ENCODE results near the gene LPIN2. TPM values are rescaled to one million over a fixed set of nuclear protein-coding genes. Genes with fewer than 3 reads are reported as not detected.
"Not testable (repeated sequence)": the region's sequence is repeated elsewhere in the genome, so short reads cannot be mapped to it uniquely, and the experiment has no call there.

The LPIN2 gene
- total and polyA plus RNA-seq, 12 donors, result 1.9 to 15.9 (median 7.6) TPM

- Histone ChIP-seq H3K4me1 (peaks cover 0 to 19% (median 12%) of the 10 kb centered on the region in 9 donors), H3K9me3 (no peaks in the 10 kb centered on the region), H3K4me3 (no peak overlapping the region), H3K27ac (peak overlapping the region in 2 of 10 donors; percentile 18 to 30), H3K27me3 (no peaks in the 10 kb centered on the region), H3K36me3 (no peaks in the 10 kb centered on the region)
- DNase-seq (no peak), ATAC-seq (no peak)
- 61 to 64% methylated on average over 11 of the region's 11 CpGs for WGBS, 2 donors
- intact Hi-C loops (cut with DNase I), result no loop called here
- no peak for TF ChIP-seq CTCF (IDR thresholded peaks at IDR 0.05)
Measured at GRCh38 chr18:3027370-3027891, 14.5 kb upstream of the LPIN2 start.

- H3K4me3 ChIP-seq, result no peak overlapping the region
- peaks cover 0 to 19% (median 12%) of the 10 kb centered on the region in 9 donors for H3K4me1 ChIP-seq
- intact Hi-C loops (cut with DNase I), result no loop called here
- no peak for DNase-seq
- no peaks in the 10 kb centered on the region for H3K27me3 ChIP-seq
- peak overlapping the region in 1 of 10 donors; percentile 20 for H3K27ac ChIP-seq
- no peak for TF ChIP-seq CTCF (IDR thresholded peaks at IDR 0.05)
- no peaks in the 10 kb centered on the region for H3K36me3 ChIP-seq
- H3K9me3 ChIP-seq, result no peaks in the 10 kb centered on the region
- ATAC-seq, result peak in 1 of 8 donors; percentile 55
- 62 to 83% methylated on average over 2 of the region's 2 CpGs for WGBS, 2 donors
Measured at GRCh38 chr18:3025544-3025943, 12.6 kb upstream of the LPIN2 start.

- H3K9me3 ChIP-seq; H3K4me1 ChIP-seq; DNase-seq; H3K4me3 ChIP-seq; intact Hi-C loops (cut with DNase I); H3K27ac ChIP-seq; H3K36me3 ChIP-seq; H3K27me3 ChIP-seq; ATAC-seq: not testable (repeated sequence)
- WGBS, 2 donors, result 90 to 91% methylated on average over 5 of the region's 5 CpGs
Measured at GRCh38 chr18:3023603-3024002, 10.7 kb upstream of the LPIN2 start.

GRCh38 chr18:3016585-3017297, 3.8 kb upstream of the LPIN2 start:
- DNase-seq, result no peak
- 63 to 76% methylated on average over 3 of the region's 3 CpGs for WGBS, 2 donors
- Histone ChIP-seq H3K9me3 (no peaks in the 10 kb centered on the region), H3K36me3 (no peaks in the 10 kb centered on the region), H3K4me1 (peaks cover 3 to 55% (median 34%) of the 10 kb centered on the region in 9 donors), H3K27me3 (no peaks in the 10 kb centered on the region), H3K4me3 (no peak overlapping the region), H3K27ac (peak overlapping the region in 7 of 10 donors; percentile 4 to 80 (median 39))
- intact Hi-C loops (cut with DNase I), result loop anchor here in 6 of 10 donors (5.0 to 10.0 kb wide), 4 partner anchors 41 to 228 kb away; partner anchors contain the start of gene MYL12A (in 1 of the 6)
- TF ChIP-seq CTCF (IDR thresholded peaks at IDR 0.05), result no peak
- ATAC-seq, result no peak

GRCh38 chr18:3015851-3016250, 2.9 kb upstream of the LPIN2 start:
- peaks cover 3 to 64% (median 39%) of the 10 kb centered on the region in 9 donors for H3K4me1 ChIP-seq
- TF ChIP-seq CTCF (IDR thresholded peaks at IDR 0.05), result no peak
- intact Hi-C loops (cut with DNase I), result loop anchor here in 6 of 10 donors (5.0 to 10.0 kb wide), 4 partner anchors 41 to 229 kb away; partner anchors contain the start of gene MYL12A (in 1 of the 6)
- H3K27ac ChIP-seq, result peak overlapping the region in 8 of 10 donors; percentile 2 to 93 (median 70)
- H3K36me3 ChIP-seq, result peaks cover 0 to 9% (median 0%) of the 10 kb centered on the region in 9 donors
- DNase-seq (no peak), ATAC-seq (no peak)
- H3K4me3 ChIP-seq, result no peak overlapping the region
- no peaks in the 10 kb centered on the region for H3K9me3 ChIP-seq
- 76 to 82% methylated on average over 4 of the region's 4 CpGs for WGBS, 2 donors
- H3K27me3 ChIP-seq, result no peaks in the 10 kb centered on the region
